ENCODE results near the gene MRTFA. TPM values are rescaled to one million over a fixed set of nuclear protein-coding genes. Genes with fewer than 3 reads are reported as not detected.

The MRTFA gene
- total and polyA plus RNA-seq, 2 of the 13 experiments (the other 11 are each of a cell fraction or from before 2014, with no cell fraction given), result 2.4 to 8.2 TPM

DNA sequence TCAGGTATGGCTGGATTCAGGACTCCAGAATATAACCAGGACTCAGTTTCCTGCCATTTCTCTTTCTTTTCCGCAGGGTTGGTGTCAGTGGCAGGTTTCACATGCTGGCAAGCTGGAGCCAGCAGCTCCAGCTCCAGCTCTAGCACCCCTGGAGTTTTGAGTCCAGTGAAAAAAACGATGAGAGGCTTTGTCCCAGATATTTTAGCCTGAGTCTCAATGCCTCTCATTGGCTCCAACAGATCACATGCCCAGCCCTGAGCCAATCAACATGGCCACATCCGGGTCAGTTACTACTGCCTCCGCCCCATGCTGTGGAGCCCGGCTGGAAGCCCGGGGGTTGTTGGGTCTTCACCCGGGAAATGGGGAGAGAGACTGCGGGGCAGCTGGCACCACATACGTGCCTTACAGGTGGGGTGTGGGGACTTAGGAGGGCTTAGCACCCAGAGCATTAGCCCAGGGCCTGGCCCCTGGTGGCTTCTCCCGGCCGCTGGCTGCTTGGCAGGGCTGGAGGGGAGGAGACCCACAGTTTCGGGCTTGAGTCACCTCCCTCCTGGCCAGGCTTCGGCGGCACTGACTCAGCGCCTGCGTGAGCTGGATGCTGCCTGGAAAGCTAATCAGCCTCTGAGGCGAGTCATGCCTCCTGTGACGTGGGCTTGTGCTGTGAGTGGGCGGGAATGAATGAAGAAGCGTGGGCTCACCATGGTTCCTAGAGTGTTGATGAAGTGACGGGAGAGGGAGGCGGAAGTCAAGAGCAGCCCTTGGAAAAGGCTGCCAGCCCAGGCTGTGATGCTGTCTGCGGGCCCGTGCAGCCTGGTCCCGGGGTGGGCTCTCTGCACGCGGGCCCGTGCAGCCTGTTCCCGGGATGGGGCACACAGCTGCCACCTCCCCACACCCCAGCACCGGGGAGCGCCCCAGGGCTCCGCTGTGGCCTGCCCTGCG, 15.3 kb upstream of the MRTFA start (continued):
- peak; percentile 47; the same call in 1 of the 2 replicates for TF ChIP-seq ZNF230 (CRISPR knock-in tag; IDR thresholded peaks at IDR 0.05)
- TF ChIP-seq EHMT2 (IDR thresholded peaks at IDR 0.05; ENCODE audit: borderline replicate concordance, low read depth, low read length), result no peak
- TF ChIP-seq ZSCAN21 (CRISPR knock-in tag; IDR thresholded peaks at IDR 0.05; ENCODE audit: borderline replicate concordance), result peak; percentile 81
- peak; percentile 13; the same call in 1 of the 2 replicates for TF ChIP-seq ZBTB38 (CRISPR knock-in tag; IDR thresholded peaks at IDR 0.05)
- TF ChIP-seq ZNF296 (CRISPR knock-in tag; conservative IDR thresholded peaks at IDR 0.05), result no peak
- TF ChIP-seq ZNF773 (CRISPR knock-in tag; IDR thresholded peaks at IDR 0.05; ENCODE audit: borderline replicate concordance), result 0 out of 2 replicates have a peak, but pooled peaks have one; percentile 31
- no peak for TF ChIP-seq NCOA1 (CRISPR knock-in tag; IDR thresholded peaks at IDR 0.05)
- no peak for TF ChIP-seq TRIM24 (CRISPR knock-in tag; IDR thresholded peaks at IDR 0.05)
- peak; percentile 76 for TF ChIP-seq ZGPAT (CRISPR knock-in tag; IDR thresholded peaks at IDR 0.05)
- peak; percentile 61; the same call in 1 of the 2 replicates for TF ChIP-seq HBP1 (CRISPR knock-in tag; IDR thresholded peaks at IDR 0.05; ENCODE audit: low read depth)
- TF ChIP-seq PBX3 (CRISPR knock-in tag; IDR thresholded peaks at IDR 0.05; ENCODE audit: borderline replicate concordance), result no peak
- TF ChIP-seq, protein P1, sequence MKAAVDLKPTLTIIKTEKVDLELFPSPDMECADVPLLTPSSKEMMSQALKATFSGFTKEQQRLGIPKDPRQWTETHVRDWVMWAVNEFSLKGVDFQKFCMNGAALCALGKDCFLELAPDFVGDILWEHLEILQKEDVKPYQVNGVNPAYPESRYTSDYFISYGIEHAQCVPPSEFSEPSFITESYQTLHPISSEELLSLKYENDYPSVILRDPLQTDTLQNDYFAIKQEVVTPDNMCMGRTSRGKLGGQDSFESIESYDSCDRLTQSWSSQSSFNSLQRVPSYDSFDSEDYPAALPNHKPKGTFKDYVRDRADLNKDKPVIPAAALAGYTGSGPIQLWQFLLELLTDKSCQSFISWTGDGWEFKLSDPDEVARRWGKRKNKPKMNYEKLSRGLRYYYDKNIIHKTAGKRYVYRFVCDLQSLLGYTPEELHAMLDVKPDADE (CRISPR knock-in tag; IDR thresholded peaks at IDR 0.05), result no peak
- TF ChIP-seq, protein P2, sequence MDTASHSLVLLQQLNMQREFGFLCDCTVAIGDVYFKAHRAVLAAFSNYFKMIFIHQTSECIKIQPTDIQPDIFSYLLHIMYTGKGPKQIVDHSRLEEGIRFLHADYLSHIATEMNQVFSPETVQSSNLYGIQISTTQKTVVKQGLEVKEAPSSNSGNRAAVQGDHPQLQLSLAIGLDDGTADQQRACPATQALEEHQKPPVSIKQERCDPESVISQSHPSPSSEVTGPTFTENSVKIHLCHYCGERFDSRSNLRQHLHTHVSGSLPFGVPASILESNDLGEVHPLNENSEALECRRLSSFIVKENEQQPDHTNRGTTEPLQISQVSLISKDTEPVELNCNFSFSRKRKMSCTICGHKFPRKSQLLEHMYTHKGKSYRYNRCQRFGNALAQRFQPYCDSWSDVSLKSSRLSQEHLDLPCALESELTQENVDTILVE (CRISPR knock-in tag; IDR thresholded peaks at IDR 0.05), result peak; percentile 51; the same call in 1 of the 2 replicates
- no peak for TF ChIP-seq MED8 (CRISPR knock-in tag; IDR thresholded peaks at IDR 0.05; ENCODE audit: insufficient replicate concordance)
- peak; percentile 31; the same call in 1 of the 2 replicates for TF ChIP-seq BHLHE40 (IDR thresholded peaks at IDR 0.05; ENCODE audit: low read length)
- no peak; the same call in 1 of the 2 replicates for TF ChIP-seq ZBTB3 (CRISPR knock-in tag; IDR thresholded peaks at IDR 0.05; ENCODE audit: borderline replicate concordance, low read depth)
- TF ChIP-seq ZNF546 (CRISPR knock-in tag; conservative IDR thresholded peaks at IDR 0.05), result no peak; the same call in 1 of the 2 replicates
- TF ChIP-seq TRAFD1 (CRISPR knock-in tag; IDR thresholded peaks at IDR 0.05; ENCODE audit: borderline replicate concordance), result no peak
- TF ChIP-seq ZNF44 (CRISPR knock-in tag; IDR thresholded peaks at IDR 0.05), result no peak

Measured in HepG2 (cell line).